Activated CD4-positive, alpha-beta T cell treated with anti-CD3 and anti-CD28 coated beads for 36 hours (primary cell): ENCODE measurements around the gene CAPZB. TPM values are rescaled to one million over a fixed set of nuclear protein-coding genes. Genes with fewer than 3 reads are reported as not detected.

Source experiments
- ATAC-seq: fragments of 200-7000 bp; cut with Tn5 transposase; one replicate; pipeline ENCODE4 v1.10.0; 2021; ENCODE audit warnings: mild to moderate bottlenecking, moderate library complexity
- CTCF ChIA-PET: fragments of 350-600 bp; sonication (Branson Sonifier 250); formaldehyde crosslinking; loops from one replicate; lab custom pipeline; 2021; ENCODE audit warnings: antibody characterized with exemption; lab: Charles Lee
- POLR2A ChIA-PET: fragments of 350-600 bp; sonication (Branson Sonifier 250); formaldehyde crosslinking; loops from one replicate; lab custom pipeline; 2021; ENCODE audit warnings: antibody characterized with exemption, inconsistent platforms; lab: Charles Lee
- DNase-seq: peaks from one replicate; pipeline ENCODE4 v3.0.0-alpha.2; 2020
- H3K27ac Mint-ChIP-seq: one replicate; pipeline ENCODE4 v1.8.0; 2021; ENCODE audit warnings: mixed read lengths
- H3K27me3 Mint-ChIP-seq: one replicate; pipeline ENCODE4 v1.8.0; 2021; ENCODE audit warnings: mixed read lengths
- H3K36me3 Mint-ChIP-seq: one replicate; pipeline ENCODE4 v1.8.0; 2021; ENCODE audit warnings: low read depth, mixed read lengths
- H3K4me1 Mint-ChIP-seq: one replicate; pipeline ENCODE4 v1.8.0; 2021; ENCODE audit warnings: mixed read lengths
- H3K4me3 Mint-ChIP-seq: one replicate; pipeline ENCODE4 v1.8.0; 2021; ENCODE audit warnings: mild to moderate bottlenecking, moderate library complexity, mixed read lengths
- H3K9me3 Mint-ChIP-seq: one replicate; pipeline ENCODE4 v1.8.0; 2021; ENCODE audit warnings: low read depth, mixed read lengths
- intact Hi-C, 2 experiments: fragments of 100-400 bp; cut with DNase I in 1 of 2; cut with micrococcal nuclease in 1 of 2; formaldehyde crosslinking; loops; one replicate each; pipeline versions ENCODE4 v1.14.2 to v1.15.1; 2022 to 2024; cut with DNase I, micrococcal nuclease
- total RNA-seq, 2 experiments: library from RNA; stranded (reverse); gene quantifications; one replicate each; pipeline ENCODE4 v1.2.3, GENCODE V29; 2021

The CAPZB gene
- total RNA-seq, 2 experiments from 2014 or later: 320 to 346 TPM

DNA sequence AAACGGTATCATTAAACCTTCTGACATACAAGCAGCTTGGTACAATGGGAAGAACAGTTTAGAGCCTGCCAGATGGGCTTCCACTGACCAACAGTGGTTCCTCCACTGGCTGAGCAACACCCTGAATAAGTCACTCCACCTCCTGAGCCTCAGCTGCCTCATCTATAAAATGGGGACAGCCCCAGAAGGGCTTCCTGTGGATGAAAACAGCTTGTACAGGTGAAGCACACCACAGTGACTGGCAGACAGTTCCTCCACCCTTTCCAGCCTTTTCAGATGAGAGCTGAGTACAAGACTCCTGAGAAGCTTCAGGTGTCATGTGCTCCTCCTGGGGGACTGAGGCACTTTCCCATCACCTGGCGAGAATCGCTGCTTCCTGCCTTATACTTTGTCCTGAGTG, 2.1 kb downstream of the CAPZB start:
- H3K27ac Mint-ChIP-seq: peak overlapping the region; percentile 91
- no peaks in the 10 kb centered on the region for H3K9me3 Mint-ChIP-seq
- intact Hi-C loops: loop anchor here in 1 of 2 experiments (5.0 kb wide), 1 partner anchor 36 kb away; no protein-coding TSS in a partner anchor
- peaks cover 32% of the 10 kb centered on the region for H3K36me3 Mint-ChIP-seq
- H3K27me3 Mint-ChIP-seq: no peaks in the 10 kb centered on the region
- ATAC-seq: peak; percentile 50
- POLR2A ChIA-PET: interaction anchor here (0.5 kb wide), 1 partner anchor 172 kb away, joined by 3 read pairs; no protein-coding TSS in a partner anchor
- peak overlapping the region; percentile 96 for H3K4me3 Mint-ChIP-seq
- CTCF ChIA-PET: interaction anchor here (0.6 to 1.5 kb wide), 6 partner anchors 22 to 179 kb away, joined by 3 to 6 read pairs (median 4); no protein-coding TSS in a partner anchor
- DNase-seq: peak; percentile 69
- H3K4me1 Mint-ChIP-seq: peaks cover 75% of the 10 kb centered on the region

GRCh38 chr1:19481826-19482398, 3.4 kb downstream of the CAPZB start:
- H3K4me3 Mint-ChIP-seq: no peak overlapping the region
- peak overlapping the region; percentile 91 for H3K27ac Mint-ChIP-seq
- DNase-seq (no peak), ATAC-seq (no peak)
- peaks cover 76% of the 10 kb centered on the region for H3K4me1 Mint-ChIP-seq
- no peaks in the 10 kb centered on the region for H3K27me3 Mint-ChIP-seq
- H3K36me3 Mint-ChIP-seq: peaks cover 34% of the 10 kb centered on the region
- POLR2A ChIA-PET: interaction anchor here (0.7 kb wide), 1 partner anchor 72 kb away, joined by 4 read pairs; no protein-coding TSS in a partner anchor
- H3K9me3 Mint-ChIP-seq: no peaks in the 10 kb centered on the region
- intact Hi-C loops: loop anchor here in 1 of 2 experiments (5.0 kb wide), 1 partner anchor 35 kb away; no protein-coding TSS in a partner anchor
- CTCF ChIA-PET: interaction anchor here (1.6 kb wide), 1 partner anchor 13 kb away, joined by 8 read pairs; no protein-coding TSS in a partner anchor

DNA sequence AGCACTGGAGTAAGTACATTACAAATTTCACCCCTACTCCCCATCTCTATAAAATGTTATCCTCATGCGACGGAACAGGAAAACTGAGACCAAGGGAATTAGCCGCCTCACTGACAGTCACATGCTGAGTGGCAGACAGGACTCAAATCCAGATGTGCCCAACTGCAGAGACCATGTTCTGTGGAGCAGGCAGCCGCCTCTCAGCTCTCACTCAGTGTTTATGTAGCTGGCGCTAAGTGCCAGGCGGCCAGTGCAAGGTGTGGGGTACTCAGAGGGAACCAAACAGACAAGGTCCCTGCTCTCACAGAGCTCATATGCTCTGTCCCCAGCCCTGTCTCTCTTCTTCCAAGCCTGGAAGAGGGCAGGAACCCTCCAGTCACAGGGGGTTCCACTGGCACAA, 5.1 kb downstream of the CAPZB start:
- Mint-ChIP-seq H3K27me3 (no peaks in the 10 kb centered on the region), H3K27ac (peak overlapping the region; percentile 55), H3K4me3 (no peak overlapping the region), H3K9me3 (no peaks in the 10 kb centered on the region), H3K4me1 (peaks cover 86% of the 10 kb centered on the region), H3K36me3 (peaks cover 23% of the 10 kb centered on the region)
- ATAC-seq (no peak), DNase-seq (no peak)
- CTCF ChIA-PET: interaction anchor here (1.1 to 1.6 kb wide), 3 partner anchors 10 to 101 kb away, joined by 3 to 8 read pairs (median 6); no protein-coding TSS in a partner anchor
- POLR2A ChIA-PET: no interaction called here
- intact Hi-C loops: loop anchor here in 1 of 2 experiments (5.0 kb wide), 1 partner anchor 33 kb away; no protein-coding TSS in a partner anchor

DNA sequence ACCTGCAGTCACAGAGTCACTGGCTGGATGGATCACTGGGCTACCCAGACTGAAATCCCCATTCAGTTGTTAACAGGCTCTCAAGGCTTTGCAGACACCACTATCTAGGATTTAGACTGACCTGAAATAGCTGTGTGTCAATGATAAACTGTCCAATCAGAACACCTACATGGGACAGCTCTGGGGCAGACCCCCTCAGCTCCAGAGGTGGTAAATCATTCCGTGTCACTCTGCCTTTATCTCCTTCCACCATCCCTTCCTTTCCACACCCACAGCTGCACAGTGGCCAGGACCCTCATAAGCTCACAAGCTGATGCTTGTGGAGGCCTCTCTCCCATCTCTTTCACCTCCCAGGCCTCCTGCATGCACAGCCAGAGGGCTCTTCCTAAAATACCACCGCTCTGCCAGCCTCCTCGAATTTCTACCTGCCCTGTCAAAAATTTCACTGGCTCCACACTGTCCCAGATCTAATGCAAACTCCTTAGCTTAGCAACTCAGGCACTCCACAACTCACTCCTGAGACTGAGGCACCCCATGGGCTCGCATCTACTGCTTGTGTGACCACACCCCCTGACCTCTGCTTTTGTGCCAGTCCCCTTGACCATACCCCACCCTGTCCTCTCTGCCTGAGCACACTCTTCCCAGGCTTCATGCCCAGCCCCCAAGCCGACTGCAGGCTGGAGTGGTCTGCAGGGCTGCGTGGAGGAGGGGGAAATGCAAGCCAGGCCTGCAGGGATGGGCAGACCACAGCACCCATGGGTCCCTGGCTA, 5.8 kb downstream of the CAPZB start:
- peak overlapping the region; percentile 5 for H3K27ac Mint-ChIP-seq
- POLR2A ChIA-PET: interaction anchor here (0.8 kb wide), 1 partner anchor 18 kb away, joined by 3 read pairs; no protein-coding TSS in a partner anchor
- H3K9me3 Mint-ChIP-seq: no peaks in the 10 kb centered on the region
- intact Hi-C loops: loop anchor here in 1 of 2 experiments (5.0 kb wide), 2 partner anchors 32 to 47 kb away; no protein-coding TSS in a partner anchor
- ATAC-seq (no peak), DNase-seq (no peak)
- CTCF ChIA-PET: interaction anchor here (1.3 kb wide), 2 partner anchors 8 to 102 kb away, joined by 3 to 6 read pairs; no protein-coding TSS in a partner anchor
- no peaks in the 10 kb centered on the region for H3K27me3 Mint-ChIP-seq
- H3K4me3 Mint-ChIP-seq: no peak overlapping the region
- H3K36me3 Mint-ChIP-seq: peaks cover 23% of the 10 kb centered on the region
- H3K4me1 Mint-ChIP-seq: peaks cover 94% of the 10 kb centered on the region

- no peaks in the 10 kb centered on the region for H3K9me3 Mint-ChIP-seq
- ATAC-seq (no peak), DNase-seq (no peak)
- H3K27me3 Mint-ChIP-seq: no peaks in the 10 kb centered on the region
- CTCF ChIA-PET: interaction anchor here (1.3 kb wide), 1 partner anchor 10 kb away, joined by 6 read pairs; no protein-coding TSS in a partner anchor
- POLR2A ChIA-PET: no interaction called here
- intact Hi-C loops: loop anchor here in 1 of 2 experiments (5.0 kb wide), 1 partner anchor 46 kb away; no protein-coding TSS in a partner anchor
- peak overlapping the region; percentile 87 for H3K27ac Mint-ChIP-seq
- H3K4me3 Mint-ChIP-seq: peak overlapping the region; percentile 64
- peaks cover 26% of the 10 kb centered on the region for H3K36me3 Mint-ChIP-seq
- peaks cover 95% of the 10 kb centered on the region for H3K4me1 Mint-ChIP-seq
Measured at GRCh38 chr1:19478322-19478721, 7.0 kb downstream of the CAPZB start.

DNA sequence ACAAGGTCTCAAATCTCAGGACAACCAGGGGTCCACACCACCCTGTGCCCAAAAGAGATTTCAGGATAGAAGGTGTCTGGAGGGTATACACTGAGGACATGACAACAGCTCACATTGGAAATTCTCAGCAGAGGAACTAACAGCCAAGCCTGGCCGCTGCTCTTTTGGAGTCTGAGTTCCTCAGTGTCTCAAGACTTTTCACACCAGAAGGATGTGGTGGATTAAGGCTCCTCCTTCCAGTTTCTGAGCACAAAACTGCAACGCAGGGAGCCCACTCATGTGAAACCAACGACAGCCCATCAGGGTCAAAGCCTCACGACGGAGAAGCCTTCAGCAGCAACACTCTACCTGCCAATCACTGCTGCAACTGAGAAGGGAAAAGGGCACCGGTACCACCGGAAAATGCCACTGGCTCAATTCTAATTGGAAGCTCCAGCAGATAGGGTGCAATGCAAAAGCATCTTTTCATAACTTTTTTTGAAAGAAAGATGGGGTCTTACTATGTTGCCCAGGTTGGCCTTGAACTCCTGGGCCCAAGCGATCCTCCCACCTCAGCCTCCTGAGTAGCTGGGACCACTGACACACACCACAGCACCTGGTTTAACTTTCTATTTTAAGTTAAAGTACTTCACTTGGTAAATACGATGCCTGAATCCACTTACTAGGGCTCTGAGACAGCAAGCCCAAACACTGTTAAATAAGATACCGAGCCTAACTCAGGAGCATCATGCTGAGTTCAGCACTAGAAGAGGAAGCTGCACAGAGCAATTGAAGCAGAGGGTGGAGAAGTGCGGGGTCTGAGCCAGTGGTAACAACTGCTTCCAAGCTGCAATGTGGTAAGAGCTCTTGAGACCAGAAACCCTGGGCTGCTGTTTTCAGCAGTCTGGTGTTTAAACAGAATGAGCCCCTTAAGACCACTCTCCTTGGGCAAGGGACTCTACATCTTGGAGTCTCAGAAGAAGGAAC, 7.8 kb downstream of the CAPZB start:
- Mint-ChIP-seq H3K4me1 (peaks cover 93% of the 10 kb centered on the region), H3K27ac (peak overlapping the region; percentile 87), H3K4me3 (peak overlapping the region; percentile 64), H3K27me3 (no peaks in the 10 kb centered on the region), H3K9me3 (no peaks in the 10 kb centered on the region), H3K36me3 (peaks cover 19% of the 10 kb centered on the region)
- intact Hi-C loops: loop anchor here in 1 of 2 experiments (1.0 to 5.0 kb wide), 3 partner anchors 9 to 45 kb away; no protein-coding TSS in a partner anchor
- CTCF ChIA-PET: interaction anchor here (0.6 to 0.8 kb wide), 2 partner anchors 42 to 236 kb away, joined by 3 to 5 read pairs; no protein-coding TSS in a partner anchor
- peak; percentile 60 for DNase-seq
- POLR2A ChIA-PET: interaction anchor here (0.8 kb wide), 1 partner anchor 16 kb away, joined by 3 read pairs; no protein-coding TSS in a partner anchor
- peak; percentile 62 for ATAC-seq

DNA sequence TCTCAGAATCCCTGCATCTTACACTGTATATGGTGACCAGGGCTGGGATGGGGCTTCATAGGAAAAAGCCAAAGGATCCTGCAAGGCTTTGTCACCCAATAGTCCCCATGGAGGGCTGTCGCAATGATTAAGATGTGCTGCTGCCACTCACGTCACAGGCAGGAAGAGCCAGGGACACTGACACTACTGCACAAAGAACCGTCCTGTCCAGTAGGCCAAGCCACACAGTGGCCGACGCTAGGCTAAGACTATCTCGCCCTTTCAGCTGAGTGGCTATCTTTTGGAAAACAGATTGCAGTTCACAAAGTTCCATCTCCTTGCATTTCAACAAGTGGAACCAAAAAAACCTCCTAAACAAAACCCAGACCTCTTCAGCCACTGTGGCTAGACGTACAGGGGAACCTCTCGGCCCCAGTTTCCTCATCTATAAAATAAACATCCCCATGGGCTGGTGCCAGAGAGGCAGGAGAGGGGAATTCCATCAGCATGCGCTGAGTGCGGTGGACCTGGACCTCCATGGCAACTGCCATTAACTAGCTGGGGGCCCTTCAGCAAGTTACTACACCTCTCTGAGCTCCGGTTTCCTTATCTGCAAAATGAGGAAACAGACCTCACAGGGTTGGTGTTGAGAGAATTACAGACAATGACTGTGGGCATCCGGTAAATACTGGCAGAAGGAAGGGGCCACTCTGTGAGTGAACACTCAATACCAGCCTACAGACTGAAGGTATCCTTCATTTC, 8.7 kb downstream of the CAPZB start:
- H3K4me3 Mint-ChIP-seq: peak overlapping the region; percentile 64
- no peaks in the 10 kb centered on the region for H3K9me3 Mint-ChIP-seq
- H3K36me3 Mint-ChIP-seq: peaks cover 21% of the 10 kb centered on the region
- H3K4me1 Mint-ChIP-seq: peaks cover 92% of the 10 kb centered on the region
- ChIA-PET POLR2A (interaction anchor here (0.8 kb wide), 1 partner anchor 15 kb away, joined by 3 read pairs; no protein-coding TSS in a partner anchor), CTCF (interaction anchor here (0.7 kb wide), 1 partner anchor 135 kb away, joined by 3 read pairs; no protein-coding TSS in a partner anchor)
- peak overlapping the region; percentile 87 for H3K27ac Mint-ChIP-seq
- intact Hi-C loops: loop anchor here in 1 of 2 experiments (1.0 to 5.0 kb wide), 3 partner anchors 8 to 44 kb away; no protein-coding TSS in a partner anchor
- ATAC-seq (peak; percentile 85), DNase-seq (peak; percentile 50)
- H3K27me3 Mint-ChIP-seq: no peaks in the 10 kb centered on the region

DNA sequence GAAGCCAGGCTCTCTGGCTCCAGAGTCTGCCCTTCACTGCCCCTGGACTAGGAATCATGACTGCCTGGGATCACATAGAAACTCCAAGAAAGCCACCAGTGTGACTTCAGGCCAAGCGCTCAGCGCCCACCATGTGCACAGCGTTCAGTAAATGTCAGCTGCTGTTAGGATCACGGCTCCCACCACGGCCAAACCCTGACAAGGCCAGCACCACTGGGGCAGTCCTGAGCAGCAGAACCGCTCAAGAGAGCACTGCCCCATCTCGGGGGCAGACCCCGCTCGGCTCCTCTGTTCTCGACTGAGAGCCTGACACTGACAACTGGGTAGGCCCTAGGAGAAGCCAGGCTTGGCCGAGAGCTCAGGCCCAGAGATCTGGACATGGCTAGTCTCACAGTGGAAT, 10.0 kb downstream of the CAPZB start:
- peak overlapping the region; percentile 42 for H3K27ac Mint-ChIP-seq
- ChIA-PET POLR2A (no interaction called here), CTCF (no interaction called here)
- peaks cover 91% of the 10 kb centered on the region for H3K4me1 Mint-ChIP-seq
- no peaks in the 10 kb centered on the region for H3K9me3 Mint-ChIP-seq
- peaks cover 27% of the 10 kb centered on the region for H3K36me3 Mint-ChIP-seq
- intact Hi-C loops: loop anchor here in 1 of 2 experiments (5.0 kb wide), 1 partner anchor 43 kb away; no protein-coding TSS in a partner anchor
- ATAC-seq: no peak
- no peaks in the 10 kb centered on the region for H3K27me3 Mint-ChIP-seq
- no peak for DNase-seq
- no peak overlapping the region for H3K4me3 Mint-ChIP-seq

- intact Hi-C loops: no loop called here
- ChIA-PET CTCF (interaction anchor here (1.0 to 1.5 kb wide), 2 partner anchors 27 to 51 kb away, joined by 3 read pairs; no protein-coding TSS in a partner anchor), POLR2A (interaction anchor here (1.4 kb wide), 1 partner anchor 14 kb away, joined by 7 read pairs; no protein-coding TSS in a partner anchor)
- H3K27ac Mint-ChIP-seq: peak overlapping the region; percentile 51
- ATAC-seq: no peak
- H3K4me1 Mint-ChIP-seq: peaks cover 92% of the 10 kb centered on the region
- H3K27me3 Mint-ChIP-seq: no peaks in the 10 kb centered on the region
- H3K4me3 Mint-ChIP-seq: no peak overlapping the region
- H3K36me3 Mint-ChIP-seq: peaks cover 32% of the 10 kb centered on the region
- no peak for DNase-seq
- no peaks in the 10 kb centered on the region for H3K9me3 Mint-ChIP-seq
Measured at GRCh38 chr1:19472174-19472573, 13.2 kb downstream of the CAPZB start.
